Keratinocyte (primary cell): ENCODE measurements around the gene TCF23. TPM values are rescaled to one million over a fixed set of nuclear protein-coding genes. Genes with fewer than 3 reads are reported as not detected.

Source experiments
- DNase-seq: peaks from one replicate; pipeline ENCODE4 v3.0.0-alpha.2; 2011; ENCODE audit warnings: low read depth, missing footprints, low spot score
- FAIRE-seq: peaks from 2 replicates; lab custom pipeline; 2011; peaks lifted over from hg19 to GRCh38; lab: Jason Lieb, UNC
- H2AFZ ChIP-seq: 2 replicates; pipeline ENCODE4 v1.6.0; 2012; ENCODE audit warnings: low read length, control low read depth, inconsistent platforms; ENCODE audit not compliant: control insufficient read depth
- H3K27ac ChIP-seq: 2 replicates; pipeline ENCODE4 v1.5.1; 2011; ENCODE audit warnings: low read length; ENCODE audit not compliant: control insufficient read depth, insufficient read depth
- H3K27me3 ChIP-seq: 3 replicates; pipeline ENCODE4 v1.6.0; 2011; ENCODE audit warnings: low read length; ENCODE audit not compliant: control insufficient read depth, insufficient read depth; ENCODE audit errors: extremely low read depth
- H3K36me3 ChIP-seq, 2 experiments: 2 replicates in 1 of 2; 3 replicates in 1 of 2; pipeline ENCODE4 v1.5.1; 2011; ENCODE audit warnings: low read length in 2 of 2, mild to moderate bottlenecking in 1 of 2; ENCODE audit not compliant: control insufficient read depth in 2 of 2, insufficient read depth in 2 of 2; ENCODE audit errors: extremely low read depth in 1 of 2
- H3K4me1 ChIP-seq: 3 replicates; pipeline ENCODE4 v1.5.1; 2011; ENCODE audit warnings: low read length; ENCODE audit not compliant: control insufficient read depth, insufficient read depth; ENCODE audit errors: extremely low read depth
- H3K4me2 ChIP-seq: 3 replicates; pipeline ENCODE4 v1.6.0; 2011; ENCODE audit warnings: low read depth, low read length; ENCODE audit not compliant: control insufficient read depth, insufficient read depth; ENCODE audit errors: extremely low read depth
- H3K4me3 ChIP-seq, 3 experiments: fragments of 200-600 bp in 1 of 3; sonication (generic) in 1 of 3; 2 replicates in 2 of 3; 3 replicates in 1 of 3; pipeline ENCODE4 v1.5.1; 2011 to 2016; ENCODE audit warnings: low read length in 3 of 3, mild to moderate bottlenecking in 3 of 3, control low read depth in 2 of 3, inconsistent platforms in 1 of 3, low read depth in 1 of 3, mixed read lengths in 1 of 3, mixed run types in 1 of 3, moderate library complexity in 1 of 3; ENCODE audit not compliant: control insufficient read depth in 2 of 3, insufficient read depth in 2 of 3; ENCODE audit errors: extremely low read depth in 1 of 3
- H3K79me2 ChIP-seq: 2 replicates; pipeline ENCODE4 v1.6.0; 2012; ENCODE audit warnings: low read length; ENCODE audit not compliant: control insufficient read depth, insufficient read depth
- H3K9ac ChIP-seq: 3 replicates; pipeline ENCODE4 v1.6.0; 2011; ENCODE audit warnings: low read length; ENCODE audit not compliant: control insufficient read depth, insufficient read depth; ENCODE audit errors: extremely low read depth
- H3K9me1 ChIP-seq: 3 replicates; pipeline ENCODE4 v1.6.0; 2011; ENCODE audit warnings: low read length; ENCODE audit not compliant: control insufficient read depth, insufficient read depth; ENCODE audit errors: extremely low read depth
- H3K9me3 ChIP-seq: 2 replicates; pipeline ENCODE4 v1.5.1; 2012; ENCODE audit warnings: low read depth, low read length; ENCODE audit not compliant: control insufficient read depth
- H4K20me1 ChIP-seq: 3 replicates; pipeline ENCODE4 v1.6.0; 2011; ENCODE audit warnings: low read length; ENCODE audit not compliant: control insufficient read depth, insufficient read depth; ENCODE audit errors: extremely low read depth
- EZH2 ChIP-seq: IDR thresholded peaks from one replicate; pipeline ENCODE4 v1.6.1; 2012; ENCODE audit warnings: inconsistent platforms, mild to moderate bottlenecking, low read length, moderate library complexity
- dilution Hi-C: fragments of 300-500 bp; cut with MboI; formaldehyde crosslinking; loops from one replicate; pipeline ENCODE4 v1.7.0; 2020; ENCODE audit warnings: low sequenced_read_pairs; ENCODE audit not compliant: extremely low pct_ligation_motif_present
- polyA plus RNA-seq, 5 experiments: library from polyadenylated mRNA; depleted of rRNA in 3 of 5; stranded (reverse) in 3 of 5; stranded (forward) in 1 of 5; unstranded in 1 of 5; fragments of >200 nt; gene quantifications; 1 replicate in 1 of 5; 2 replicates in 3 of 5; 3 replicates in 1 of 5; pipeline versions ENCODE4 v1.2.1 to v1.2.3, GENCODE V29; 2011 to 2012; ENCODE audit warnings: missing spikeins in 2 of 5, low read depth in 1 of 5, low replicate concordance in 1 of 5
- TF ChIP-seq, protein P1 (sequence below), 3 experiments: IDR thresholded peaks in 1 of 3; conservative IDR thresholded peaks in 1 of 3; optimal IDR thresholded peaks in 1 of 3; 2 replicates in 2 of 3; 3 replicates in 1 of 3; pipeline versions ENCODE3 to v1.5.1; 2011; ENCODE audit warnings: low read length in 3 of 3, mild to moderate bottlenecking in 3 of 3, moderate library complexity in 2 of 3, control low read depth in 1 of 3, inconsistent platforms in 1 of 3; ENCODE audit not compliant: insufficient read depth in 2 of 3; ENCODE audit errors: extremely low read depth in 1 of 3

TCF23 gene
- polyA plus RNA-seq, 1 donor (not counting 4 experiments of a cell fraction or from before 2014, with no cell fraction given): not detected

DNA sequence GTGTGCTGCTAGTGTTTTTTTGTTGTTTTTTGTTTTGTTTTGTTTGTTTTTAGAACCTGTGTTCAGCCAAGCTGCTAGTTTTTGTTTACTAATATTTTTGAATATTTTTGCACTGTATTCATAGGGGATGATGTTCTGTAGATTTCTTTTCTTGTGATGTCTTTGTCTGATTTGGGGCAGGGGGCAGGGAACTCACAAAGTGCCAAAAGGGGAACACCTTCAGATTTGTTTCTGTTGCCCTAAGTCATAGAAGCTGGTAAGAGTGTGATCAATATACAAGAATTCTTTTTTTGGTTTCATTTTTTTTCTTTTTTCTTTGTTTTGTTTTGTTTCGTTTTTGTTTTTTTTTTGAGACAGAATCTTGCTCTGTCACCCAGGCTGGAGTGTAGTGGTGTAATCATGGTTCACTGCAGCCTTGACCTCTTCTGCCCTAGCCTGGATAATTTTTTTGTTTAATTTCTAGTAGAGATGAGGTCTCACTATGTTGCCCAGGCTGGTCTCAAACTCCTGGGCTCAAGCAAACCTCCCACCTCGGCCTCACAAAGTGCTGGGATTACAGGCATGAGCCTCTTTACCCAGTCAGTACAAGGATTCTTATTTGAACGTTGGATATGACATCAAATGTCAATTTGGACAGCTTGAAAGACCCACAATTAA is 30.7 kb downstream of the TCF23 start:
- Histone ChIP-seq H3K27me3 (peaks cover 7% of the 10 kb centered on the region), H3K79me2 (no peaks in the 10 kb centered on the region), H2AFZ (no peak overlapping the region), H3K9ac (no peak overlapping the region), H3K4me3 (no peak overlapping the region), H3K36me3 (no peaks in the 10 kb centered on the region), H3K9me3 (no peaks in the 10 kb centered on the region), H3K9me1 (no peaks in the 10 kb centered on the region), H4K20me1 (no peaks in the 10 kb centered on the region), H3K4me2 (no peak overlapping the region), H3K4me1 (no peaks in the 10 kb centered on the region), H3K27ac (no peak overlapping the region)
- TF ChIP-seq, protein P1, sequence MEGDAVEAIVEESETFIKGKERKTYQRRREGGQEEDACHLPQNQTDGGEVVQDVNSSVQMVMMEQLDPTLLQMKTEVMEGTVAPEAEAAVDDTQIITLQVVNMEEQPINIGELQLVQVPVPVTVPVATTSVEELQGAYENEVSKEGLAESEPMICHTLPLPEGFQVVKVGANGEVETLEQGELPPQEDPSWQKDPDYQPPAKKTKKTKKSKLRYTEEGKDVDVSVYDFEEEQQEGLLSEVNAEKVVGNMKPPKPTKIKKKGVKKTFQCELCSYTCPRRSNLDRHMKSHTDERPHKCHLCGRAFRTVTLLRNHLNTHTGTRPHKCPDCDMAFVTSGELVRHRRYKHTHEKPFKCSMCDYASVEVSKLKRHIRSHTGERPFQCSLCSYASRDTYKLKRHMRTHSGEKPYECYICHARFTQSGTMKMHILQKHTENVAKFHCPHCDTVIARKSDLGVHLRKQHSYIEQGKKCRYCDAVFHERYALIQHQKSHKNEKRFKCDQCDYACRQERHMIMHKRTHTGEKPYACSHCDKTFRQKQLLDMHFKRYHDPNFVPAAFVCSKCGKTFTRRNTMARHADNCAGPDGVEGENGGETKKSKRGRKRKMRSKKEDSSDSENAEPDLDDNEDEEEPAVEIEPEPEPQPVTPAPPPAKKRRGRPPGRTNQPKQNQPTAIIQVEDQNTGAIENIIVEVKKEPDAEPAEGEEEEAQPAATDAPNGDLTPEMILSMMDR (optimal IDR thresholded peaks at IDR 0.05 in 1 of 3, IDR thresholded peaks at IDR 0.05 in 1 of 3, conservative IDR thresholded peaks at IDR 0.05 in 1 of 3; ENCODE audit: extremely low read depth in 1 of 3, insufficient read depth in 2 of 3, low read length in 3 of 3): no peak
- TF ChIP-seq EZH2: no peak
- DNase-seq: no peak
- dilution Hi-C loops: no loop called here
- no peak for FAIRE-seq

GRCh38 chr2:27182346-27182745 is 33.5 kb downstream of the TCF23 start:
- TF ChIP-seq, protein P1 (optimal IDR thresholded peaks at IDR 0.05 in 1 of 3, IDR thresholded peaks at IDR 0.05 in 1 of 3, conservative IDR thresholded peaks at IDR 0.05 in 1 of 3; ENCODE audit: extremely low read depth in 1 of 3, insufficient read depth in 2 of 3, low read length in 3 of 3): no peak
- TF ChIP-seq EZH2: no peak
- H3K27me3 ChIP-seq: peaks cover 2% of the 10 kb centered on the region
- no peaks in the 10 kb centered on the region for H3K79me2 ChIP-seq
- H4K20me1 ChIP-seq: no peaks in the 10 kb centered on the region
- dilution Hi-C loops: no loop called here
- no peaks in the 10 kb centered on the region for H3K9me3 ChIP-seq
- DNase-seq (no peak), FAIRE-seq (no peak)
- H3K4me3 ChIP-seq: no peak overlapping the region
- H3K36me3 ChIP-seq: no peaks in the 10 kb centered on the region
- H2AFZ ChIP-seq: no peak overlapping the region
- no peak overlapping the region for H3K27ac ChIP-seq
- H3K9ac ChIP-seq: no peak overlapping the region
- H3K9me1 ChIP-seq: no peaks in the 10 kb centered on the region
- H3K4me2 ChIP-seq: no peak overlapping the region
- no peaks in the 10 kb centered on the region for H3K4me1 ChIP-seq
